Measurements from ENCODE around the gene TES. TPM values are rescaled to one million over a fixed set of nuclear protein-coding genes. Genes with fewer than 3 reads are reported as not detected.
"Not testable (repeated sequence)": the region's sequence is repeated elsewhere in the genome, so short reads cannot be mapped to it uniquely, and the experiment has no call there.

The TES gene
- total RNA-seq, 2 experiments from 2014 or later = 81.8 to 90.6 TPM

DNA sequence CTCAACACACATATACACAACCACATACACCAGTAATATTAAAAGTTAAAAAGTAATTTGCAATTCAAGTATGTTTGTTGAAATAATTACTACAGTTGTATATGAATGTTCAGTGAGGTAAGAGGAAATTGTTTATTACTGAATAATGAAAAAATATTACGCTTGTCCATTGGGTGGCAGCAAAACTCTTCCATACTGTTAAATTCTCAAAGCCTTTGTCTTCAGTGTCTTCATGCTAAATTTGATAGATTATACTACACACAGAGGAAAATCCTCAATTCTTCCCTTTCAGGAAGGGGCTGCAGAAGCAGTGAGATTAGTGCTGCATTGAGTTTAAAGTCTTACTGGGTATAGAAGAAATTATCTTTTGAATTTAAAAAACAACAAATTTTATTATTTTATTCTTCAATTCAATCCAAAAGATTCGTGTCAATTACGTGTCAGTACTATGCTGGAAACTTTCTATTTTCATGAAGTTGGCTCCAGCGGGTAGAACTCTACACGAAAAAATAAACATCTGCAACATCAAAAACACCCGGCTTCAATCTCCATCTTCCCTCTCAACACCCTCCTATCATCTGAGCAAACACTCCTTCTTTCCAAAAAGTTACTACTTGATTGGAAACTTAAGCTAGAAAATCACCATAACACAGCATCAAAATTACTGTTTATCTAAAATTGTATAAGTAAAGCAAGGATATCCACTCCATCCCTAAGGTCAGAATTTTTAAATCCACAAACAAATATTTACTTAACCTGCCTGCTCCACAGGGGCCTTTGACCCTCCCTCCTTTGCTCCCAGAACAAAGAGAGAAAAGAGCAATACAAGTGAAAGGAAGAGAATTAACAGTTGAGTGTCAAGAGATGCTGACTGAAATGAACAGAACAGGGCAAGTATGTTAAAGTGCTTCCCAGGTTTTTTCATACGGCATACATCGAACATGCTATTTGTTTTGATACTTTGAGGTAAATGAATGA, 37.0 kb upstream of the TES start:
- no peak for DNase-seq
- no peak overlapping the region for H3K27ac Mint-ChIP-seq
- CTCF ChIA-PET = interaction anchor here (0.5 to 3.1 kb wide), 15 partner anchors 13 to 1262 kb away, joined by 3 to 33 read pairs (median 3); no protein-coding TSS in a partner anchor
- no peak overlapping the region for H3K4me3 Mint-ChIP-seq
- H3K27me3 Mint-ChIP-seq = peaks cover 4% of the 10 kb centered on the region
- H3K4me1 Mint-ChIP-seq (ENCODE audit: low read depth) = no peaks in the 10 kb centered on the region
- intact Hi-C loops (cut with micrococcal nuclease) = loop anchor here (1.0 to 2.0 kb wide), 5 partner anchors 35 to 636 kb away; no protein-coding TSS in a partner anchor
- POLR2A ChIA-PET = no interaction called here
- H3K36me3 Mint-ChIP-seq = peaks cover 4% of the 10 kb centered on the region
- peaks cover 5% of the 10 kb centered on the region for H3K9me3 Mint-ChIP-seq

GRCh38 chr7:116175095-116175494, 35.2 kb upstream of the TES start:
- H3K4me1 Mint-ChIP-seq (ENCODE audit: low read depth); intact Hi-C loops (cut with micrococcal nuclease): not testable (repeated sequence)

GRCh38 chr7:116176226-116176625, 34.1 kb upstream of the TES start:
- Mint-ChIP-seq H3K4me3 (no peak overlapping the region), H3K27ac (no peak overlapping the region), H3K9me3 (peaks cover 5% of the 10 kb centered on the region), H3K36me3 (peaks cover 4% of the 10 kb centered on the region), H3K4me1 (ENCODE audit: low read depth) (no peaks in the 10 kb centered on the region), H3K27me3 (peaks cover 4% of the 10 kb centered on the region)
- DNase-seq = no peak
- POLR2A ChIA-PET = no interaction called here
- intact Hi-C loops (cut with micrococcal nuclease) = no loop called here
- CTCF ChIA-PET = interaction anchor here (0.6 to 6.6 kb wide), 11 partner anchors 9 to 632 kb away, joined by 3 to 399 read pairs (median 4); partner anchors contain the start of gene TES

More at GRCh38 chr7:116175095-116175494, 35.2 kb upstream of the TES start:
- DNase-seq, POLR2A ChIA-PET, H3K36me3 Mint-ChIP-seq, H3K4me3 Mint-ChIP-seq, H3K27me3 Mint-ChIP-seq, H3K9me3 Mint-ChIP-seq, H3K27ac Mint-ChIP-seq: not testable (repeated sequence)
- CTCF ChIA-PET = interaction anchor here (0.8 to 3.1 kb wide), 3 partner anchors 61 to 415 kb away, joined by 3 to 33 read pairs (median 3); no protein-coding TSS in a partner anchor

DNA sequence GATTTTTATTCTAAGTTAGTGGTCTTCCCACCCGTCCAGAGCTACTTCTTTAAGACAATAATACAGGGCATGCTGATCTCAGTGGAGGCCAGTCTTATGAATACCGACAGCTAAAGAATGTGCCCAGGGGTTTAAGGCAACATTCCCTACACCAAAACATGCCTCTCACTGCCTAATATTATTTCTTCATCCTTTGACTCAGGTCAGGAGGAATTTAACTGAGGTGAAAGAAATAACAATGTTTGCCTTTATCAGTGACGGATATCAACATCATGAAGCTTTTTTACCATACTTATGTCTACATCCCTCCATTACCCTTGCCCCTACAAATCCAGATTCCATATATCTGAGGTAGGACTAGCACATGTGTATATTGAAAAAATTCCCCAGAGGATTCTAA, 33.3 kb upstream of the TES start:
- Mint-ChIP-seq H3K4me1 (ENCODE audit: low read depth) (no peaks in the 10 kb centered on the region), H3K4me3 (no peak overlapping the region), H3K27me3 (no peaks in the 10 kb centered on the region), H3K27ac (no peak overlapping the region), H3K36me3 (peaks cover 4% of the 10 kb centered on the region), H3K9me3 (peaks cover 5% of the 10 kb centered on the region)
- intact Hi-C loops (cut with micrococcal nuclease) = no loop called here
- ChIA-PET POLR2A (no interaction called here), CTCF (interaction anchor here (0.9 to 6.6 kb wide), 9 partner anchors 9 to 414 kb away, joined by 3 to 399 read pairs (median 6); partner anchors contain the start of gene TES)
- DNase-seq = no peak

GRCh38 chr7:116180302-116180701, 30.0 kb upstream of the TES start:
- Mint-ChIP-seq H3K36me3 (peaks cover under 1% of the 10 kb centered on the region), H3K27ac (no peak overlapping the region), H3K4me3 (no peak overlapping the region), H3K27me3 (no peaks in the 10 kb centered on the region), H3K4me1 (ENCODE audit: low read depth) (no peaks in the 10 kb centered on the region), H3K9me3 (peaks cover 3% of the 10 kb centered on the region)
- CTCF ChIA-PET = interaction anchor here (0.7 to 6.6 kb wide), 40 partner anchors 9 to 633 kb away, joined by 3 to 399 read pairs (median 5); partner anchors contain the start of gene TES
- POLR2A ChIA-PET = interaction anchor here (1.1 kb wide), 1 partner anchor 56 kb away, joined by 6 read pairs; no protein-coding TSS in a partner anchor
- DNase-seq = peak; percentile 15
- intact Hi-C loops (cut with micrococcal nuclease) = loop anchor here (1.0 to 2.0 kb wide), 3 partner anchors 30 to 409 kb away; partner anchors contain the start of gene TES

DNA sequence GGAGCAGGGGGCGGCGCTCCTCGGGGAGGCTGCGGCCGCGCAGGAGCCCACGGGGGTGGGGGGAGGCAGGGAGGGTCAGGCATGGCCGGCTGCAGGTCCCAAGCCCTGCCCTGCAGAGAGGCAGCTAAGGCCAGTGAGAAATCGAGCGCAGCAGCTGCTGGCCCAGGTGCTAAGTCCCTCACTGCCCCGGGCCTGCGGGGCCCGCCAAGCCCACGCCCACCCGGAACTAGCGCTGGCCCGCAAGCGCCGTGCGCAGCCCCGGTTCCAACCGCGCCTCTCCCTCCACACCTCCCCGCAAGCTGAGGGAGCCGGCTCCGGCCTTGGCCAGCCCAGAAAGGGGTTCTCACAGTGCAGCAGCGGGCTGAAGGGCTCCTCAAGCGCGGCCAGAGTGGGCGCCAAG, 28.3 kb upstream of the TES start:
- H3K27ac Mint-ChIP-seq = no peak overlapping the region
- ChIA-PET CTCF (interaction anchor here (0.7 to 6.6 kb wide), 8 partner anchors 11 to 409 kb away, joined by 3 to 399 read pairs (median 9); partner anchors contain the start of gene TES), POLR2A (no interaction called here)
- H3K9me3 Mint-ChIP-seq = peaks cover 3% of the 10 kb centered on the region
- no peaks in the 10 kb centered on the region for H3K27me3 Mint-ChIP-seq
- no peaks in the 10 kb centered on the region for H3K4me1 Mint-ChIP-seq (ENCODE audit: low read depth)
- DNase-seq = no peak
- no peak overlapping the region for H3K4me3 Mint-ChIP-seq
- H3K36me3 Mint-ChIP-seq = no peaks in the 10 kb centered on the region
- intact Hi-C loops (cut with micrococcal nuclease) = no loop called here

DNA sequence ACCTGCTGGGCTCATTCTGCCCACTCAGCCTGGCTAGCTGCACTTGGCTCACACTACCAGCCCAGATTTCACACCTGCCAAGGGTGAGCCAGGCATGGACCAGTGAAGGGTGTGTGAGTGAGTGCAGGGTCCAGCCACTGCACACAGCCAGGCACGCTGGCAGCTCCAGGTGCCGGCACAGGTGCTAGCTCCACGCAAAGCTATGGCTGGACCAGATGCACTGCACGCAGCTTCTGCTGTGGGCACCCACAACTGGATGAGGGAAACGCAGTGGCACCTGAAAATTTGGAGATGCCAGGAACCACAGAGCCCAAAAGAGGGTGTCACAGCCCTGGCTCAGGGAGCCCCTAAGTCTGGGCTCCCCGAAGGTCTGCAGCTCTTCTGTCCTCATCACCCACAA, 24.9 kb upstream of the TES start:
- H3K27me3 Mint-ChIP-seq = no peaks in the 10 kb centered on the region
- intact Hi-C loops (cut with micrococcal nuclease) = no loop called here
- H3K36me3 Mint-ChIP-seq = peaks cover 3% of the 10 kb centered on the region
- H3K27ac Mint-ChIP-seq = no peak overlapping the region
- no peaks in the 10 kb centered on the region for H3K4me1 Mint-ChIP-seq (ENCODE audit: low read depth)
- H3K4me3 Mint-ChIP-seq = no peak overlapping the region
- peaks cover 10% of the 10 kb centered on the region for H3K9me3 Mint-ChIP-seq
- no peak for DNase-seq
- ChIA-PET POLR2A (no interaction called here), CTCF (interaction anchor here (1.1 to 2.0 kb wide), 4 partner anchors 9 to 405 kb away, joined by 3 to 4 read pairs (median 4); no protein-coding TSS in a partner anchor)

DNA sequence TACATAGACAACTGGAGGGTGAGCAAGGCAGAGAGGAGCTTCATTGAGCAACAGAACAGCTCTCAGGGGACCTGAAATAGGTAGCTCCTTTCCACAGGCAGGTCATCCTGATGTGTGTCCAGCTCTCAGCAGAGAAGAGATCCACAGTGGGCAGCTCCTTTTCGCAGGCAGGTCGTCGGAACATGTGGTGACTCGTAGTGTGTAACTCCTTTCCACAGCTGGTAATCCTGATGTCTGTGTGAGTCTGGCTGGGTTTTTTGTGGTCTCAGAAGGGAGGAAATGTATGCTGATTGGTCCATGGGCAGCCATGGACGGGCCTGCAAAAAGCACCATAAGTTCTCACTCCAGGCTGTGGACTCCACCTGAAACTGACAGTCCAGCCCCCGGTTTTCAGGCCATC, 24.4 kb upstream of the TES start:
- Mint-ChIP-seq H3K36me3 (peaks cover 3% of the 10 kb centered on the region), H3K9me3 (peaks cover 10% of the 10 kb centered on the region), H3K4me1 (ENCODE audit: low read depth) (no peaks in the 10 kb centered on the region), H3K27ac (no peak overlapping the region), H3K27me3 (no peaks in the 10 kb centered on the region), H3K4me3 (no peak overlapping the region)
- DNase-seq = no peak
- intact Hi-C loops (cut with micrococcal nuclease) = no loop called here
- ChIA-PET POLR2A (no interaction called here), CTCF (interaction anchor here (1.1 to 2.0 kb wide), 4 partner anchors 10 to 405 kb away, joined by 3 to 4 read pairs (median 4); no protein-coding TSS in a partner anchor)

- Mint-ChIP-seq H3K4me3 (no peak overlapping the region), H3K9me3 (peaks cover 10% of the 10 kb centered on the region), H3K4me1 (ENCODE audit: low read depth) (no peaks in the 10 kb centered on the region), H3K27me3 (no peaks in the 10 kb centered on the region), H3K36me3 (peaks cover 3% of the 10 kb centered on the region), H3K27ac (no peak overlapping the region)
- ChIA-PET POLR2A (interaction anchor here (0.9 kb wide), 1 partner anchor 23 kb away, joined by 3 read pairs; the partner anchor contains the start of gene TES), CTCF (interaction anchor here (1.0 to 2.0 kb wide), 2 partner anchors 11 to 15 kb away, joined by 4 read pairs; no protein-coding TSS in a partner anchor)
- intact Hi-C loops (cut with micrococcal nuclease) = no loop called here
- DNase-seq = no peak
These were observed 22.9 kb upstream of the TES start for GRCh38 chr7:116187400-116187799.

DNA sequence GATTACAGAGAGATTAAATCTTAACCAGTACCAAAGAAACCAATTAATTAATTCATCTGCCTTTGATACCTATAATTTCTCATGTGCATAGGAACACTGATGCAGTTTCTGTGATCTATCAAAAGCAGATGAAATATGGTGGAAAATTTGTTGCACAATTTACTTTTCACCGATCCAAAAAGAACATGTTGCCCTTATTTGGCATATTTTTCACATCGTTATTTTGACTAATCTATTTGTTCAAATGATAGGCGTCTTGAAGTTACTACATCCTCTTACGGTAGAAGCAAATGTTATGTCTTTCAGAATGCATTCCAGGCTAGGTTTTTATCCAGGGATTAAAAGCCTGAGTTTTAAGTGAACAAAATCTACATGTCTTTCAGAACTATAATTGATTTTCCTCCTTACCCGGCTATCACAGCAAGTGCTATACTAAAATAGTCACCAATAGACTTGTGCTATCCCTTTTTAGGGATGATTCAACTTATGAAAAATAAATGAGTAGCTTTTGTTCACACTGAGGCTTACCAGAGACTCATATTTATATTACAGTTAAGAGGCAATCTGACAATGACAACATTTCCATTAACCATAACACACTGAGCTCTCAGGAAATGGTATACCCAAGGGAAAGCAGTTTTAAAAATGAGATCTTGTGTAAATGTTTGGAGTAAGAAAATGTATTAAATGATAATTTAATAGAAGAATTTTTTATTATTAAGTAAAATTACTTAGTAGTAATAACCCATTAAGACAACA, 16.8 kb upstream of the TES start:
- H3K27ac Mint-ChIP-seq = no peak overlapping the region
- no peaks in the 10 kb centered on the region for H3K4me1 Mint-ChIP-seq (ENCODE audit: low read depth)
- peaks cover 3% of the 10 kb centered on the region for H3K27me3 Mint-ChIP-seq
- no peak overlapping the region for H3K4me3 Mint-ChIP-seq
- H3K36me3 Mint-ChIP-seq = no peaks in the 10 kb centered on the region
- ChIA-PET POLR2A (no interaction called here), CTCF (interaction anchor here (1.2 kb wide), 1 partner anchor 13 kb away, joined by 3 read pairs; no protein-coding TSS in a partner anchor)
- intact Hi-C loops (cut with micrococcal nuclease) = no loop called here
- DNase-seq = no peak
- no peaks in the 10 kb centered on the region for H3K9me3 Mint-ChIP-seq

DNA sequence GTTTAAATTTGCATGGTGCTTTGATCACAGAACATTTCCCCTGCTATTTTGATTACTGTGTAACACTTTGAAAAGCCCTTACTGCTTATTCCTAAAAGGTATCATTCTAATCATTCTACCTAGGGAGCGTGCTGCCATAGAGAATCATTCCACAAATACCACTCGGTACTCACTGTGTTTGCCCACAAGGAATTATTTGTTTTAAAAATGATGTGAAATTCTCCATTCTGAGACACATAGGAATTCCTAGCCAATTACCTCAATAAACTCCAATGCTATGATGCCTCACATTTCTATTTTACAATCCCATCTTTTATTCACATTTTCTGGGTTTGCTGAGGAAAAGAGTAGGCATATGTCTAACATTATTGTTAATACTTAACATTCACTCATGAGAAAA, 16.2 kb upstream of the TES start:
- no peak for DNase-seq
- H3K4me3 Mint-ChIP-seq = no peak overlapping the region
- no peaks in the 10 kb centered on the region for H3K9me3 Mint-ChIP-seq
- no peaks in the 10 kb centered on the region for H3K4me1 Mint-ChIP-seq (ENCODE audit: low read depth)
- ChIA-PET POLR2A (no interaction called here), CTCF (no interaction called here)
- no peaks in the 10 kb centered on the region for H3K36me3 Mint-ChIP-seq
- H3K27me3 Mint-ChIP-seq = peaks cover 3% of the 10 kb centered on the region
- intact Hi-C loops (cut with micrococcal nuclease) = no loop called here
- no peak overlapping the region for H3K27ac Mint-ChIP-seq

Measured in activated CD4-positive, alpha-beta memory T cell treated with anti-CD3 and anti-CD28 coated beads for 36 hours (primary cell).